Measurements from ENCODE around the gene MGAT3.

DNA sequence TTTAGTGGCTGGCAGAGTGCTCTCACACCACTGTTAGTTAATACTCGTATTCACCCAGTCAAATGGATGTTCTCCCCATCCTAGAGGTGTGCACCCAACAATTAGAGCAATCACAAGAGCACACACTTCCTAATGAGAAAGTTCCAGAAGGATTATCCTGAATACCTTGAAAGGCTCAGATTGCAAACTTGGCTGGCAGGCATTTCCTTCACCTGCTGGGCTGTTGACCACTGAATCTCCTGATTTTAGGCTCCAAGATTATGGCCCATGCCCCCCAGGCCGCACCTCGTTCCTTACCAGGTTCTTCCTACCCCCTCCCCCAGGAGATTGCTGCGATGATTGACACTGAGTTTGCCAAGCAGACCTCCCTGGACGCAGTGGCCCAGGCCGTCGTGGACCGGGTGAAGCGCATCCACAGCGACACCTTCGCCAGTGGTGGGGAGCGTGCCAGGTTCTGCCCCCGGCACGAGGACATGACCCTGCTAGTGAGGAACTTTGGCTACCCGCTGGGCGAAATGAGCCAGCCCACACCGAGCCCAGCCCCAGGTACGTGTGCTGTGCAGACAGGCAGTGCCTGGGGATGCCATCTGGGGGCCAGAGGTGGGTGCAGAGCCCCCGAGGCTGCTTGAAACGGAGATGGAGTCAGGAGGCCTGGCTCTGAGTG is 30.3 kb upstream of the MGAT3 start:
- no peak for TF ChIP-seq CTCF (conservative IDR thresholded peaks at IDR 0.05; ENCODE audit: low read length)
- no peak for TF ChIP-seq EZH2phosphoT487 (IDR thresholded peaks at IDR 0.05; ENCODE audit: borderline replicate concordance, low read depth, low read length)

Measured in OCI-LY7 (cell line).